GM18517 (cell line): ENCODE data around the gene DNASE1L1.
"Not testable (repeated sequence)": the region's sequence is repeated elsewhere in the genome, so short reads cannot be mapped to it uniquely, and the experiment has no call there.

Experiments used
- ATAC-seq: cut with Tn5 transposase; IDR thresholded peaks from one replicate; pipeline ENCODE4 v1.9.1; 2021; ENCODE audit warnings: mild to moderate bottlenecking, moderate library complexity; ENCODE audit not compliant: unreplicated experiment

DNASE1L1 gene

DNA sequence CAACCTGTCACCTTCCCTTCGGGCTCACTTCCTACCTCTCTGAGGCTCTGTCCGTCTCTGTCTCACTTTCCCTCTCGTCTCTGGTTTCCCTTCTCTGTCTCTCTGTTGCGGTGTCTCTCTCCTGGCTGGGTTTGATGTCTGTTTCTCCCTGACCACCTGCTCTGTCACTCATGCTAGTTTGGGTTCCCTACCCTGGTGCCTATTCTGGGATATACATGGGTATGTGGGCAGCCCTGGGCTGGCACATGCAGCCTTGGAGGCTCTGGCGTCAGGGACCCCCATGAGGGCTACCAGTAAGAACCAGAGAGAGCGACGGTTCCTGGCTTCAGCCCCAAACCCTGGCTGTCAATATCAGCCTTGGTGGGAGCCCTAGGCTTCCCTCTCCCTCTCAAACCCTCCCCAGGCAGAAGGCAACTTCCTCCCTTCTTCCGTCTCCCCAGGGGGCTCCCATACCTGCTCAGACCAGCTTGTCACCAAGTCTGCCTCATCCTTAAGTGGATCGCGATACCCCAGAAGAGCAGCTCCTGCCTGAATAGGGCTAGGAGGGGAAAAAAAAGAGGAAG lies 314 bp downstream of the DNASE1L1 start:
- ATAC-seq = no peak

DNA sequence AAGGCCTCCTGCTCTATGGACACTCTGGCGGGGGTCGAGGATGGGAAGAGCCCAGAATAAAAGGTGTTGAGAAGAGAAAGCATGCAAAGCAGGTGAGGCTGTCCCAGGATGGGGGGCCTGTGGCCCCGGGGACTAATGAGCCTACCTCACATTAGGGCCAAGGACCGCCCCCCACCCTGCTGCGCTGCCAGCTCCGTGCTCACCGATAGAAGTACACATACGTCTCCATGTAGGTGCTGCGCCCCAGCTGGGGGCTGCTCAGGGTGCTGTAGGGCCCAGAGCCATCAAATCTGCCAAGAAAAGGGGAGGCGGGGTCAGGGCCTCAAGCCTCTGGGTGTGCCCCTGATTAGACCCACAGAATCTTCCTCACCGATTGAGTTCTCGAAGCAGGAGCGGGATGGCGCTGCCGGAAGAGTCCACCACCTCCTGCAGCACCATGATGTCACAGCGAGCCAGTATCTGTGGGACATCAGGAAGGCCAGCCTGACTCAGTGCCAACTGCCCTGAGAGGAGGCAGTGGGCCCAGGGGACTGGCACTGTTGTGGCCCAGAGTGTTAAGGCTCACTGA lies 4.3 kb downstream of the DNASE1L1 start:
- ATAC-seq = no peak

DNA sequence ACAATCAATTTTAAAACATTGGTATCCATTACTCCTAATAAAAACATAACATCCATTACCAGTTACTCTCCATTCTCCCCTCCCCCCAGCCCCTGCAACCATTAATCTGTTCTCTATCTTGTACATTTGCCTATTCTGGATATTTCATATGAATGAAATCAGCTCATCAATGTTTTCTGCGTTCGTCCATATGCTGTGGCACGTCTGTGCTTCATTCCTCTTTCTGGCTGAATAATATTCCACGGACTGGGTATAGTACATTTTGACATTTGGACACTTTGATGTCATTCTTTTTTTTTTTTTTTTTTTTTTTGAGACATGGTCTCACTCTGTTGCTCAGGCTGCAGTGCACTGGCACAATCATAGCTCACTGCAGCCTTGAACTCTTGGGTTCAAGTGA lies 5.2 kb downstream of the DNASE1L1 start:
- ATAC-seq = no peak

DNA sequence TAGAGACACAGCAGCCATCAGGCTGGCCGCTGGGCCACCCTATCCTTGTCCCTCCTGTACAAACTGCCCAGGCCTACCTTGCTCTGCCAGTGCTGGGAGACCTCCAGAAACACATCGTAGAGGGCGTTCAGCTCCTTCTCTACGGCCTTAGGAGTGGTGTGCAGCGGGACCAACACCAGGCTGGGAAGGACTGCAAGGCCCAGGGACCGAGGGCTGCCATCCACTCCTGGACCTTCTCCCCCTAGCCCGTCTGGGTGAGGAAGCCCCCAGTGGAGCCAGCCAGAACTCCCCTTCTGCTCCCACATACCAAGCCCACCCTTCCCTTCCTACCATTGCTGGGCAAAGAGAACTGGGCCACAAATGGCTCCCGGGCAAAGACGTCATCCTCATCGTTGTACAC lies 5.9 kb downstream of the DNASE1L1 start:
- ATAC-seq = no peak

DNA sequence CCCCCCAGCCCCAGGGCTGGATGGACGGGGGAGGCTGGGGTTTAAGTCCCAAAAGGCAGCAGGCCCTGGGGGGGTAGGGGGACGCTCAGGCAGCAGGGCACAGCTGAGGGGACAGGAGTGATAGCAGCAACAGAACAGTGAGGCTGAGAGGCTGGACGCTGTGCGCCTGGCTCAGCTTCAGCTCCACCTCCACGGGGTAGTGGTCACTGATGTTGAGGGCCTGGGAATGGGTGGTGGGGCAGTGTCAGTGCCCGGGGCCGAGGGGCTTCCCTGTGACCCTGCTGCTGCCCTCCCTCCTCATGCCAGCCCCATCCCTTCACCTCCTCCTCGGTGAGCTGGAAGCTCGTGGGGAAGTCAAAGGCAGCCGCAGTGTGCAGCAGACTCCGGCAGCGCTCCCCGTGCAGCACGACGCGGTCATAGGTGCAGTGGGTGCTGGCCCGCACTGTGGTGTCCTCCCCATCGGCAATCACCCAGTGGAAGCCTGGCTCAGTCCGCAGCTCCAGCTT lies 6.4 kb downstream of the DNASE1L1 start:
- ATAC-seq = no peak

DNA sequence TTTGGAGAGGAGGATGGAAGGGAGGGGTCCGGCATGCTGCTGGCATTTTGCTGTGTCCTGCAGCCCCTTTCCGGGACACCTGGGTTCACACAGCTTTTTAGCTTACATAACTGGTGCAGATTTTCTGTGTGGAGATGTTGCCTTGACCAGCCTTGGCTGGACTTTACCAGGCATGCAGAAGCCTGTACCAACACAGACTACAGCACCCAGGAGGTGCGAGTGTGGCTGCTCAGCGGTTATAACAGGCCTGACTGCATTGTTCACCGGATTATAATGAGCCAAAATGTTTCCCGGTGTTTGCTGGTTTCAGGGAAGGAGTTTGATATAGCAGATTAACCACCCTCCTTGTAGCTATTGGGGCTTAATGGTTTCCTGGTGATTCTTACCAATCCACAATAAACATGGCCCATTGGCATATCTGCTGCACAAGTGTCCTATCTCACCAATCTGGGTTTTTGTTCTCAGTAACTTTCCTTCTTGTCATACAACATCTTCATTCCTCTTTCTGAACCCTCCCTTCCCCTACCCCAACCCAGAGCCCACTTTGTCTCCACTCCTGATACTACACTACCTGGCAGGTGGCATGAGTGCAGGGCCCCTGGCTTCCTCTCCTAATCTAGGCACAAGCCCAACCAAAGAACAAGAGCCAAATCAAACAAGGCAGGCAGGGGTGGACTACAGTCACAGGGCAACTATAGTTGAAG lies 7.0 kb downstream of the DNASE1L1 start:
- no peak for ATAC-seq

DNA sequence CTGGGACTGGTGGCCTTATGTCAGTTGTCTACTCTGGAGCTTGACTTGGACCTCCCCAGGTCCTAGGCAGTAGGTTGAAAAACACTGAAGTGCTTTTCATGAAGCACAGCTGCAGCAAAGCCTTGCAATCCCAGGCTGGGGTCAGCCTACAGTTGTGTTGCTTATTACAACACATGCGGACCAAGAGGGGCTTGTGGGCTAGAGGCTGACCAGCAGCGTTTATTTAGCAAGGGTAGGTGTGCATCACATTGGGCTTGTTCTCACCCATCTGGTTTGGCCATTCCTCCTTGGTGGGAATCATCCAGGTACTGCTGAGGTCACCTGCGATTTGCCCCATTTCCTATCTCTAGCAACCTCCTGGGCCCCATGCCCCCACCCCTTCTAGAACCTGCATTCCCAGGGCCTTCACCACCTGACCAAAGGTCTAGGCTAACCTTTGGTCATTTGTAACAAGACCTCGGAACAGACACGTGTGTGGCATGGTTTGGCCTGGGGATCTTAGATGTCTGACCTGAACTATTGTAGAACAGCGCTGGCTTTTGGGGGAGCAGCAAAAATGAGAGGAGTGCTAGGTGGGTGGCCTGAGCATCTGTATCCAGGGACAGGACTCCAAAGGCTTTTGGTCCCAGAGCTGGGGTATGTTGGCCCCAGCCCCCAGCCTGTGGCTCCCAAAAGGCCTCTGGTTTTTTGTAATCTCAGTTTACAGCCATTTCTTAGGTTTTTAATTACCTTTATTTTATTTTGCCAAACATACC lies 7.8 kb downstream of the DNASE1L1 start:
- no peak for ATAC-seq

DNA sequence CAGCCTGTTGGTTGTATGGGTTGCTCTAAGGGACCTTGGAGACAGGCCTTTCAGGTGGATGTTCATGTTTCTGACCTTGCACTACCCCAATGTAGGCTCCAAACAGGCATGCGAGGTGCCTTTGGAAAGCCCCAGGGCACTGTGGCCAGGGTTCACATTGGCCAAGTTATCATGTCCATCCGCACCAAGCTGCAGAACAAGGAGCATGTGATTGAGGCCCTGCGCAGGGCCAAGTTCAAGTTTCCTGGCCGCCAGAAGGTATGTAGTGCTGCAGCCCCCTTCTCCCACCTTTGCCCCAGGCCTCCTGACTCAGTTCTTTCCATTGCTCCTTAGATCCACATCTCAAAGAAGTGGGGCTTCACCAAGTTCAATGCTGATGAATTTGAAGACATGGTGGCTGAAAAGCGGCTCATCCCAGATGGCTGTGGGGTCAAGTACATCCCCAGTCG lies 8.7 kb downstream of the DNASE1L1 start:
- ATAC-seq = not testable (repeated sequence)

DNA sequence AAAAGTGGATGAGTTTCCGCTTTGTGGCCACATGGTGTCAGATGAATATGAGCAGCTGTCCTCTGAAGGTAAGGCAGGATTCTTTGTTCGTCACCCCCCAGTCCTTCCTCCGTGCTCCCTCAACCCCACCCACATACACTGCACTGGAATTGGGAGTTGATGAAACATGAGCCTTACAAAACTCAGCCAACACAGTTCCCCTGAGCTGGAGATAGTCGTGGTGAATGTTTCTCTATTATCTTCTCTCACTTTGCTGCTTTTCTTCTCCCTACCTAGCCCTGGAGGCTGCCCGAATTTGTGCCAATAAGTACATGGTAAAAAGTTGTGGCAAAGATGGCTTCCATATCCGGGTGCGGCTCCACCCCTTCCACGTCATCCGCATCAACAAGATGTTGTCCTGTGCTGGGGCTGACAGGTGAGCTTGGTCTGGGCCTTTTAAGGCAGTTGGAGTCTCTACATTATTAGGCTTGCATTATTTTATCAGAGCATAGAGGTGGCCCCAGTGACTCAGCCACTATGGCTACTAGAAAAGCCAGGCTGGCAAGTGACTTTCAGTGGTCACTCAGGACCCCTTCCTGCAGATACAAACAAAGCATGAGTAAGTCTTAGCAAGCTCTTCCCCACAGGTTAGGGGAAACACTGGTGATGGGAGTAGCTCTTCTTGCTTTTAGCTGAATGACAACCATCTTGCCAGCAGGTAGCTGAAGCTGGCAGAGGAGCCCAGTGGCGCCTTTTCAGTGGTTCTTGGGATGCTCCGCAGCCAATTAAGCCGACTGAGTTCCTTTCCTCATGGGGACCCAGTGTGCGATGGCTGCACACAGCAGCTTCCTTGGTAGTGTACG lies 9.3 kb downstream of the DNASE1L1 start:
- no peak for ATAC-seq

DNA sequence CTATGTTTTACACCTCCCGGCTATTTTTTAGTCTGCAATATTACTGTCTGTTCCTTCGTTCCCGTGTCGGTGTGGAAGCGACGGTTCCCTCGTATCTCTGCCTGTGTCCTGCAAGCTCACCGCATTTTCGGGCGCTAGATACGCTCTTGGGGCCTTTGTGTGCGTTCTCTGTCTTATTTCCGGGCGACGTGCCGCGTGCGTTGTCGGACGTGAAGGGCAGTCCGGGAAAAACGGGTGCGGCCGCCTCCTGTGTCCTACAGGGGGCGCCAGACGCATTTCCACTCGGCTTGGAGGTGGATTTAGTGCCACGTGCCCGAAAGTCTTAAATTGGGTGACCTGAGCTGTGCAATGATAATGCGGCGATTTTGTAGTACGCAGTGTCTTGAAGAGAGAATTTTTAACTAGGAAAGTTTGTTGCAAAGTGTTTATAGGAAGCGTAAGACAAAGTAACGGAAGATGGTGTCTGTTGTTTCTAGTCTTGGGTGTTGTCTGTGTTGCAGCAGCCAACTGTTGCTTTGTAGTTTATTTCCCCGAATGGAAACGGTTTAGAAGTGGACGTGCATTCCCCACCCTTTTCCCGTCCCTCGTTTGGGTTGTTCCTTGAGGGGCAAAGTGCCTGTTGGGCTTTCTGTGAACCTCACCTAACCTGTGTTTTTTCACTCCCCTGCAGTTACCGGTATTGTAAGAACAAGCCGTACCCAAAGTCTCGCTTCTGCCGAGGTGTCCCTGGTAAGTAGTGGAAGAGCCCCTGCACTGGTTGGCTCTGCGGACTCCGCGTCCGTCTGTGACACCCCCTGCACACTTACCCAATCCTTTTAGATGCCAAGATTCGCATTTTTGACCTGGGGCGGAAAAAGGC lies 10.2 kb downstream of the DNASE1L1 start:
- peak; percentile 24 for ATAC-seq

DNA sequence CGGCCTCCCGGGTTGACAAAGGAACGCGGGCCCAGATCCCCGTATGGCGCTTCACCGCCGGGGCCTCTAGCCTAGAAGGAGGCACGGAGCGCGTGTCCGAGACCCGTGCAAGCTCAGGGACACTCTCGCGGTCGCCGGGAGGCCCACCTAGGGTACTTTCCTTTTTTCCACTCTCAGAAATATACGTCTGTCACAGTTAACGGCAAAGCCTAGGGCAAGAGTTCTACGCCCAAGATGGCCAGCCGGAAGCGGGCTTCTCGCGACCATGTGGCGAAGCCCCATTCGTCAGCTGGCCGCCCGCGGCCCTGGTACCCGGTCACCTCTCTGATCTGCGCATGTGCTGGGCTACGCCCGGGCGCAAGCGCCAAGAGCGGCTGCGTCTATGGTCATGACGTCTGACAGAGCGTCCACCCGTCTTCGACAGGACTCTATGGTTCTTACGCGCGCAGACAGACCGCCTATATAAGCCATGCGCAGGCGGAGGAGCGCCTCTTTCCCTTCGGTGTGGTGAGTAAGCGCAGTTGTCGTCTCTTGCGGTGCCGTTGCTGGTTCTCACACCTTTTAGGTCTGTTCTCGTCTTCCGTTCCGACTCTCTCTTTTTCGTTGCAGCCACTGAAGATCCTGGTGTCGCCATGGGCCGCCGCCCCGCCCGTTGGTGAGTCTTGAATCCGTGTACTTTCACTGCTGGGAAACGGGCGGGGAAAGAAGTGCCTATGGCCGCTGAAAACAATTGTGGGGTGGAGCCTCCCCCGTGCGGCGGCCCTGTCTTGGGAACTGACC lies 11.0 kb downstream of the DNASE1L1 start, which contains the start of gene RPL10:
RPL10 (plus strand) TSS at position 490 of the 780 bp plus-strand sequence; CDS start at position 633, 143 bp downstream.
- ATAC-seq = peak; percentile 65

DNA sequence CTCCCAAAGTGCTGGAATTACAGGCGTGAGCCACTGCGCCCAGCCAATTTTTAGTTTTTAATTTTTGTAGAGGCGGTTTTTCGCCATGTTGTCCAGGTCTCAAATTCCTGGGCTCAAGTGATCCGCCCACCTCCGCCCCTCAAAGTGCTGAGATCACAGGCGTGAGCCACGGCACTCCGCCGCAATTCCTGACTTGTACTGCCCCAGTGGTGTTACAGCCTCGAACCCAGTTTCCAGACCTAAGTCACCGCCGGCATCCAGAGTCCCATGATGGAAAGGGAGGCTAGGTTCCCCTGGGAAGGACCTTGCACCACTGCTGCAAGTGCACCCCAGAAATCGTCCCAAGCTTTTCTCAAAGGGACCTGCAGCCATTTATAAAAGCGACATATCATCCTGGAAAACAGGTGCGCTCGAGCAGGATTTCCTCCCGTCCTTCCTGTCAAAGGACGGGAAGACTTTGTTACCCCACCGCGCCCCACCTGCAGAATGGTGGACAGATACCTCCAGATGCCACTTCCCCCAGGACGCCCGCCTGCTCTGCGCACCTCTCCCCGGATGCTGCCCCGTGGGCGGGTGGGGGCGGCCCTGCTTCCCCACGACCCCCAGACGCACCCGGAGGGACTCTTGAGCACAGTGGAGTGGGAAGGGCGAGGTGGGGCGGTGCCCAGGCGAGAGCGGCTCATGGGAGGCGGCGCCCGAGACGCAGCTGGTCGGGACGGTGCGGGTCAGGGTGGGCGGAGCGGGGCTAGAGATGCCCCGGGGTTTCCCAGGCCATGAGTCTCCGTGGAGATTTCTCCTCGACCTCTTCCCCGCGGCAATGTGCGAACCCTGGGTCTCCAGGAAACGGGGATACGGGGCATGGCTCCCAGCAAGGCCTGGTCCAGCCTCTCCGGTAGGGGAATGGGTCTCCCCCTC lies 11.8 kb downstream of the DNASE1L1 start:
- ATAC-seq = peak; percentile 33

DNA sequence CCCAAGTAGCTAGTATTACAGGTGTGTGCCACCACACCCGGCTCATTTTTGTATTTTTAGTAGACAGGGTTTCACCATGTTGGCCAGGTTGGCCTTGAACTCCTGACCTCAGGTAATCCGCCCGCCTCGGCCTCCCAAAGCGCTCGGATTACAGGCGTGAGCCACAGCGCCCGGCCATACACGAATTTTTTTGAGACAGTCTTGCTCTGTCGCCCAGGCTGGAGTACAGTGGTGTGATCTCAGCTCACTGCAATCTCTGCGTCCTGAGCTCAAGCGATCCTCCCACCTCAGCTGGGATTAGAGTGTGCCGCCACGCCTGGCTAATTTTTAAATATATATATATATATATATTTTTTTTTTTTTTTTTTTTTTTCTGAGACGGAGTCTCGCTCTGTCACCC lies 12.7 kb downstream of the DNASE1L1 start:
- not testable (repeated sequence) for ATAC-seq

DNA sequence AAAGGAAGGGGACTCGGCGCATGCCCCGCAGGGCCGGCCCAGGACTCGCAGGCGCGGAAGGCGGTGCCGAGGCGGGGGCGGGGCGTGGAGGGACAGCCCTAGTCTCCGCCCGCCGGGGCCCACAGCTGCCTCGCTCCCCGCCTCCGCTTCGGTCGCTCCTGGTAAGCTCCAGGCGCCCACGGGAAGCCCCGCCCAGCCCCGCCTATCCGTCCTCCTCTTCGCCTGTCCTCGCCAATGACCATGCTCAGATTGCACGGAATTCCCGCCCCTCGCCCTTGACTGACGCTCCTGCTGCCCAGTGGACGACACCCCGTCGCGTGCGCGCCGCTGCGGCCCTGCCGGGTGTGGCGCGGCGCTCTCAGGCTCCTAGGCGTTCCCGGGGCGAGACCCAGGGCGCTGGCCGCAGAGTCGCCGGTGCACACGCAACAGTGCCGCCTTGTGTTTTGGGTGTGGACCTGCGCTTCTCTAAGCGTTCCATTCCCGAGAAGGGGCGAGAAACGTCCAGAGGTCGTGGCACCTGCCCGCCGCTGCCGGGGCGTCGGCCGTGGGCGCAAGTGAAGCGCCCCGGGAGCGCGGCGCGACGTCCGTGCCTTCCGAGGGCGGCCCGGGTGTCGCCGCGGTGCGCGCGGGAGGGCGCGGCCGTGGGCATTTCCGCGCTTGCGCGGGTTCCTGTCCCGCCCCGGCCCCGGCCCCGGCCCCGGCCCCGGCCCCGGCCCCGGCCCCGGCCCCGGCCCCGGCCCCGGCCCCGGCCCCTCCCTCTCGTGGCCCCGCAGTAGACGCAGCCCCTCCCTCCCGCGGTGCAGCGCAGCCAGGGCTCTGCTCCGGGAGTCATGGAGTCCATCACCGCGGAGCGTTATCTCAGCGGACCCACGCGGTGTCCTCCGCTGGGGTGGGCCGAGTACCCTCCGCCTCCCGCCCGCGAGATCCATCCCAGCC lies 19.0 kb downstream of the DNASE1L1 start:
- peak; percentile 64 for ATAC-seq

DNA sequence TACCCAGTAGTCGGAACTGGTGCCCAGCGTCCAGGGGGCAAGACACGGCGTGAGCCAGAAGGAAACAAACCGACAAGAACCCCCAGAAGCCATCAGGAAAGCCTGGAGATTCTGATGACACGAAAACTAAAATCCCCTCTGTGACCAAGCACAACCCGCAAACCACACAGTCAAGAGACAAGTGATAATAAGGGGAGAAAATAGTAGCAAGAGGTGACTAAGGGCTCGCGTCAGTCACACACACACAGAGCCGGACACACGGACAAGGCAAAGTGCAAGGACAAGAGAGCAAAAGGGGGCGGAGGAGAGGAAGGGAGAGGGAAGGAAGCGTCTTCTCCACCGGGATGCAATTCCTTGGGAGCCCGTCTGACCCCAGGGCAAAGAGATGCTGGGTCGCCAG lies 20.4 kb downstream of the DNASE1L1 start:
- not testable (repeated sequence) for ATAC-seq

DNA sequence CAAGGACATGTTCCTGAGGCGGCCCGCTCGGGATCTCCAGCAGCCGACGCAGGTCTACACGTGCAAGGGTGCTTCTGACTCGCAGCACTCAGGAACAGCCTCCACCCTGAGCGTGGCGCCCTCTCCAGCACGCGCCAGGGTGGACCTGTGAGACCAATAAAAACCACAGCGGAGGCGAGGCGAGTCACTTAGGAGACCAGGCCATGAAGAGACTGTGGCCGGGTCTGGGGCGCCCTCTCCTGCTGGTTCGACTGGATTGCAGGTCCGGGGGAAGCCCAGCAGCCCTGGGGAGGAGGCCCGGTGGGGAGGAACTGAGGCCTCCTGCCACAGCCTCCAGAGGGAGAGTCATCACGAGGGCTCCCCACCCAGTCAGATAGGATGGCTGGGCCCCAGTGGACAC lies 21.0 kb downstream of the DNASE1L1 start:
- not testable (repeated sequence) for ATAC-seq
